ENCODE measurements around the gene MYO7A.

GRCh38 chr11:77211040-77211451 is 83.0 kb downstream of the MYO7A start:
- TF ChIP-seq CTCF (conservative IDR thresholded peaks at IDR 0.05; ENCODE audit: low read depth in 2 of 2), result no peak
- TF ChIP-seq ZNF331 (CRISPR knock-in tag; IDR thresholded peaks at IDR 0.05; ENCODE audit: low read depth), result no peak
- TF ChIP-seq EZH2 (IDR thresholded peaks at IDR 0.05; ENCODE audit: low read depth, unreplicated experiment), result no peak
- no peak for TF ChIP-seq CREB1 (CRISPR knock-in tag; IDR thresholded peaks at IDR 0.05; ENCODE audit: low read depth)
- no peak for TF ChIP-seq POLR2AphosphoS5 (IDR thresholded peaks at IDR 0.05; ENCODE audit: low read depth)
- TF ChIP-seq REST (IDR thresholded peaks at IDR 0.05; ENCODE audit: unreplicated experiment), result no peak
- no peak for TF ChIP-seq NANOG (IDR thresholded peaks at IDR 0.05; ENCODE audit: borderline replicate concordance)
- TF ChIP-seq STAT1 (IDR thresholded peaks at IDR 0.05; ENCODE audit: unreplicated experiment), result no peak
- TF ChIP-seq JUNB (IDR thresholded peaks at IDR 0.05; ENCODE audit: unreplicated experiment), result no peak
- no peak for TF ChIP-seq EZH2phosphoT487 (IDR thresholded peaks at IDR 0.05; ENCODE audit: unreplicated experiment)
